Chondrocyte (in vitro differentiated cells): ENCODE measurements around the gene MRPL55. TPM values are rescaled to one million over a fixed set of nuclear protein-coding genes. Genes with fewer than 3 reads are reported as not detected.
A peak's percentile ranks its signal among the peaks of the same experiment; 100 is the strongest.

Experiments used
- DNase-seq: peaks from one replicate; pipeline ENCODE4 v3.0.0; 2021; ENCODE audit warnings: mixed read lengths, low spot score
- H3K27ac Mint-ChIP-seq: one replicate; pipeline ENCODE4 v1.8.0; 2021; ENCODE audit warnings: mild to moderate bottlenecking, moderate library complexity, mixed read lengths; ENCODE audit not compliant: unreplicated experiment
- H3K27me3 Mint-ChIP-seq: 2 replicates; pipeline ENCODE4 v1.8.0; 2021; ENCODE audit warnings: low read depth, mixed read lengths
- H3K36me3 Mint-ChIP-seq: 2 replicates; pipeline ENCODE4 v1.8.0; 2021; ENCODE audit warnings: low read depth, mixed read lengths
- H3K4me1 Mint-ChIP-seq: 2 replicates; pipeline ENCODE4 v1.8.0; 2021; ENCODE audit warnings: low read depth, mild to moderate bottlenecking, mixed read lengths
- H3K4me3 Mint-ChIP-seq: one replicate; pipeline ENCODE4 v1.8.0; 2021; ENCODE audit warnings: mild to moderate bottlenecking, moderate library complexity, mixed read lengths; ENCODE audit not compliant: unreplicated experiment
- H3K9me3 Mint-ChIP-seq: 2 replicates; pipeline ENCODE4 v1.8.0; 2021; ENCODE audit warnings: low read depth, mixed read lengths
- CTCF ChIP-seq: fragments of 200-600 bp; sonication (generic); IDR thresholded peaks from 2 replicates; pipeline ENCODE4 v1.5.0; 2021; ENCODE audit warnings: antibody characterized with exemption, mild to moderate bottlenecking, moderate library complexity
- total RNA-seq: library from RNA; stranded (reverse); gene quantifications from 3 replicates; pipeline ENCODE4 v1.2.1, GENCODE V29; 2021

MRPL55 gene
- total RNA-seq, 1 donor from 2014 or later: 48.6 TPM

DNA sequence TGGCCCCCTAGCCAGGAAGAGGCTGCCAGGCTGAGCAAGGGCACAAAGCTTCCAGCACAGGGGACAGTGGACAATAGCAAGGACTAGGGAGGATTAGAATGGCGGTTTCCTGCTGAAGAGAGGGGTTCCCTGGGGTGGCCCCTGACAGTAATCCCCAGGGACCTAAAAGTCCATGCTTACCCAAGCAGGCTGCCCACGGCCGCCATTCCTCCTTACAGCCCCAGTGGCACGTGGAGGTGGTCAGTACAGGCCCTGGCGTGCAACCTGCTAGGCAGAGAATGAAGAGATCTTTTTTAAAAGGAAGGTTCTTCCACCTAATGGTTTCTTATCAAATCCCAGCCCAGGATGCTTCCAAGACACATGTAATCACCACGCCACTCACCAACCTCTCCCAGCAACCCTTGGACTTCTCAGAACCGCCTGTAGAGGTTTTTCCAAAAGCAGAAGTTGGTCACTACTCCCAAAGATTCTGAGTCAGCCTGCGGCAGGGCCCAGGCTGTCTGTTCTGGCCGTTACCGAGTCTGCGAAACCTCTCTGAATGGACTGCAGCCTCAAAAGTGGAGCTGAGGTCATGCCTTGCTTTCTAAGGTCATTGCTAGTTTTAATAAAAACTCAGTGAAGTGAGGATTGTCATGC lies 926 bp downstream of the MRPL55 start:
- peaks cover 4% of the 10 kb centered on the region for H3K36me3 Mint-ChIP-seq
- H3K4me3 Mint-ChIP-seq: peak overlapping the region; percentile 89
- no peak for TF ChIP-seq CTCF
- peaks cover 37% of the 10 kb centered on the region for H3K4me1 Mint-ChIP-seq
- H3K9me3 Mint-ChIP-seq: no peaks in the 10 kb centered on the region
- H3K27me3 Mint-ChIP-seq: no peaks in the 10 kb centered on the region
- DNase-seq: no peak
- peak overlapping the region; percentile 93 for H3K27ac Mint-ChIP-seq

DNA sequence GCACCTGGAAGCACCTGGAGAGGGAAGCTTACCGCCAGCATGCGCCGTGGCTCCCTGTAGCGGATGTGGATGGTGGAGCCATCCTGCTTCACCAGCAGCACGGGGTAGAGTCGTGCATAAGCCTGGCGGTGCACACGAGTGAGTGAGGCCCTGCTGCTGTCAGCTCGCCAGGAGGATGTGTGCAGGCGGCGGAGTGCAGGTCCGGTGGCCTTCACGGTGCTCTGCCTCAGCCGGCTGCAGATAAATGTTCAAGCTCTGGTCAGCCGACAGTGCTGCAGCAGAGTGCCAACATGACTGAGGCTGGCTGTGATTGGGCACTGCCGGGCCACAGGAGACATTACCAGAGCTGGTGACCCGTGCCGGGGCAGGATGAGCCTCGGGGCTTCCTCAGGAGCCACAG lies 1.5 kb downstream of the MRPL55 start:
- Mint-ChIP-seq H3K4me3 (peak overlapping the region; percentile 89), H3K4me1 (peaks cover 37% of the 10 kb centered on the region), H3K36me3 (peaks cover 4% of the 10 kb centered on the region), H3K27ac (no peak overlapping the region), H3K27me3 (no peaks in the 10 kb centered on the region), H3K9me3 (no peaks in the 10 kb centered on the region)
- no peak for TF ChIP-seq CTCF
- peak; percentile 88 for DNase-seq

DNA sequence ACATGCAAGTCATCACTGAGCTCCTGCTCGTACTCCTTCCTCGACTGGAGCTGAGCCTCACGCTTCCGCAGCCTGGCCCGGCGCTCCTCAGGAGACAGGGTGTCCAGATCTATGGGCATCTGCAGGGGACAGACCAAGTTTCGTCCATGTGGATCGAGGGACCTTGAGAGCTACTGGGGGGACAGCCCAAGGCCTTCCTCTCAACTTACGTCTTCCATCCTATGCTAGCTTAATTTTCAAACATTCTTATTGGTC lies 2.4 kb downstream of the MRPL55 start:
- Mint-ChIP-seq H3K4me3 (no peak overlapping the region), H3K27ac (no peak overlapping the region), H3K9me3 (no peaks in the 10 kb centered on the region), H3K27me3 (no peaks in the 10 kb centered on the region), H3K36me3 (peaks cover 4% of the 10 kb centered on the region), H3K4me1 (peaks cover 37% of the 10 kb centered on the region)
- no peak for TF ChIP-seq CTCF
- DNase-seq: peak; percentile 82

GRCh38 chr1:228105996-228106799 lies 2.9 kb downstream of the MRPL55 start:
- H3K4me1 Mint-ChIP-seq: peaks cover 43% of the 10 kb centered on the region
- H3K27ac Mint-ChIP-seq: no peak overlapping the region

More at GRCh38 chr1:228105996-228106799, 2.9 kb downstream of the MRPL55 start:
- DNase-seq: peak; percentile 77
- Mint-ChIP-seq H3K4me3 (no peak overlapping the region), H3K27me3 (no peaks in the 10 kb centered on the region), H3K36me3 (peaks cover 4% of the 10 kb centered on the region), H3K9me3 (no peaks in the 10 kb centered on the region)
- TF ChIP-seq CTCF: no peak
